HepG2 (cell line): Measurements from ENCODE around the gene BCL2L2. TPM values are rescaled to one million over a fixed set of nuclear protein-coding genes. Genes with fewer than 3 reads are reported as not detected.

Source experiments
- AGO1 ChIP-seq: fragments of 200-400 bp; formaldehyde crosslinking; IDR thresholded peaks from 2 replicates; pipeline ENCODE4 v1.6.1; 2017; ENCODE audit warnings: mild to moderate bottlenecking, low read depth, low read length, moderate library complexity; ENCODE audit not compliant: poor library complexity, severe bottlenecking
- ATM ChIP-seq: fragments of 450-650 bp; IDR thresholded peaks from 2 replicates; pipeline ENCODE4 v1.7.1; 2017; ENCODE audit warnings: mild to moderate bottlenecking, borderline replicate concordance
- CSRNP2 ChIP-seq: sonication (generic); formaldehyde crosslinking; conservative IDR thresholded peaks from 2 replicates; pipeline ENCODE4 v1.8.0; 2022; ENCODE audit warnings: low read depth, missing genetic modification reagents
- EHMT2 ChIP-seq: fragments of 200-600 bp; sonication (generic); IDR thresholded peaks from 2 replicates; pipeline ENCODE4 v1.7.0; 2017; ENCODE audit warnings: antibody characterized with exemption, low read depth, low read length, borderline replicate concordance
- FOSL2 ChIP-seq: sonication (generic); formaldehyde crosslinking; IDR thresholded peaks from 2 replicates; pipeline ENCODE4 v1.4.0; 2020; ENCODE audit warnings: missing genetic modification reagents
- FOXK1 ChIP-seq: sonication (generic); formaldehyde crosslinking; IDR thresholded peaks from 2 replicates; pipeline ENCODE4 v1.4.0; 2020; ENCODE audit warnings: low read depth, missing genetic modification reagents, borderline replicate concordance
- GATAD2A ChIP-seq: IDR thresholded peaks from 2 replicates; pipeline ENCODE4 v1.6.1; 2016
- HIVEP1 ChIP-seq: sonication (generic); formaldehyde crosslinking; IDR thresholded peaks from 2 replicates; pipeline ENCODE4 v1.4.0; 2020; ENCODE audit warnings: mild to moderate bottlenecking, missing genetic modification reagents
- HNF4A ChIP-seq: sonication (generic); formaldehyde crosslinking; IDR thresholded peaks from 2 replicates; pipeline ENCODE4 v1.4.0; 2020; ENCODE audit warnings: missing genetic modification reagents
- KDM3A ChIP-seq: IDR thresholded peaks from 2 replicates; pipeline ENCODE4 v1.6.1; 2018; ENCODE audit warnings: low read depth, missing compliant biosample characterization
- KLF13 ChIP-seq: sonication (generic); formaldehyde crosslinking; IDR thresholded peaks from 2 replicates; pipeline ENCODE4 v1.4.0; 2020; ENCODE audit warnings: mild to moderate bottlenecking, missing genetic modification reagents
- MAFG ChIP-seq: sonication (generic); formaldehyde crosslinking; IDR thresholded peaks from 2 replicates; pipeline ENCODE4 v1.5.1; 2020; ENCODE audit warnings: mild to moderate bottlenecking, missing genetic modification reagents
- NR3C1 ChIP-seq: sonication (generic); formaldehyde crosslinking; IDR thresholded peaks from 2 replicates; pipeline ENCODE4 v1.4.0; 2020; ENCODE audit warnings: missing genetic modification reagents
- PHF5A ChIP-seq: IDR thresholded peaks from one replicate; pipeline ENCODE4 v1.6.1; 2018; ENCODE audit warnings: low read depth, missing genetic modification reagents; ENCODE audit not compliant: unreplicated experiment
- SMAD1 ChIP-seq: sonication (generic); formaldehyde crosslinking; IDR thresholded peaks from 2 replicates; pipeline ENCODE4 v1.4.0; 2020; ENCODE audit warnings: missing genetic modification reagents, low read depth, mild to moderate bottlenecking, borderline replicate concordance
- SMAD3 ChIP-seq: sonication (generic); formaldehyde crosslinking; IDR thresholded peaks from 2 replicates; pipeline ENCODE4 v1.4.0; 2020; ENCODE audit warnings: missing genetic modification reagents
- SNAPC2 ChIP-seq: sonication (generic); formaldehyde crosslinking; IDR thresholded peaks from 2 replicates; pipeline ENCODE4 v1.8.1; 2022; ENCODE audit warnings: mild to moderate bottlenecking, missing genetic modification reagents
- TBL1XR1 ChIP-seq: fragments of 150-350 bp; IDR thresholded peaks from 2 replicates; pipeline ENCODE4 v1.6.1; 2014; ENCODE audit warnings: borderline replicate concordance, low read length; ENCODE audit not compliant: partially characterized antibody
- TEAD3 ChIP-seq: optimal IDR thresholded peaks from 2 replicates; pipeline ENCODE3; 2016; ENCODE audit warnings: borderline replicate concordance
- THAP11 ChIP-seq: IDR thresholded peaks from 2 replicates; pipeline ENCODE4 v1.6.1; 2016; ENCODE audit warnings: missing biosample characterization, missing genetic modification reagents
- ZBTB1 ChIP-seq: sonication (generic); formaldehyde crosslinking; IDR thresholded peaks from 2 replicates; pipeline ENCODE4 v1.4.0; 2020; ENCODE audit warnings: missing genetic modification reagents, borderline replicate concordance
- ZBTB14 ChIP-seq: sonication (generic); formaldehyde crosslinking; IDR thresholded peaks from 2 replicates; pipeline ENCODE4 v1.4.0; 2020; ENCODE audit warnings: missing genetic modification reagents
- ZBTB20 ChIP-seq: sonication (generic); formaldehyde crosslinking; IDR thresholded peaks from 2 replicates; pipeline ENCODE4 v1.8.1; 2023; ENCODE audit warnings: missing genetic modification reagents, low read depth, mild to moderate bottlenecking, borderline replicate concordance
- ZFY ChIP-seq: sonication (generic); formaldehyde crosslinking; IDR thresholded peaks from 2 replicates; pipeline ENCODE4 v1.4.0; 2020; ENCODE audit warnings: missing genetic modification reagents
- ZNF180 ChIP-seq: sonication (generic); formaldehyde crosslinking; IDR thresholded peaks from 2 replicates; pipeline ENCODE4 v1.4.0; 2020; ENCODE audit warnings: low read depth, missing genetic modification reagents, borderline replicate concordance
- ZNF30 ChIP-seq: sonication (generic); formaldehyde crosslinking; IDR thresholded peaks from 2 replicates; pipeline ENCODE4 v1.5.0; 2020; ENCODE audit warnings: mild to moderate bottlenecking, missing genetic modification reagents
- ZNF766 ChIP-seq: sonication (generic); formaldehyde crosslinking; IDR thresholded peaks from 2 replicates; pipeline ENCODE4 v1.5.0; 2020; ENCODE audit warnings: missing genetic modification reagents, borderline replicate concordance
- ZZZ3 ChIP-seq: sonication (generic); formaldehyde crosslinking; IDR thresholded peaks from 2 replicates; pipeline ENCODE4 v1.4.0; 2020; ENCODE audit warnings: missing genetic modification reagents, mild to moderate bottlenecking, borderline replicate concordance
- polyA plus RNA-seq, 8 experiments: library from polyadenylated mRNA; depleted of rRNA in 3 of 8; stranded (reverse) in 7 of 8; unstranded in 1 of 8; fragments of >200 nt; fragmentation: Illumina TruSeq in 4 of 8; extraction: Trizol in 4 of 8; gene quantifications; 2 replicates each; pipeline versions ENCODE4 v1.2.1 to v1.2.3, GENCODE V29; 2011 to 2016; ENCODE audit warnings: low read depth in 4 of 8, missing spikeins in 1 of 8, mixed read lengths in 1 of 8; ENCODE audit not compliant: insufficient read depth in 1 of 8
- total RNA-seq, 5 experiments: library from RNA; depleted of rRNA; stranded (reverse); fragments of >200 nt; fragmentation: Illumina TruSeq; extraction: Trizol; gene quantifications; 2 replicates each; pipeline ENCODE4 v1.2.3, GENCODE V29; 2016; ENCODE audit warnings: low read depth in 1 of 5
- TF ChIP-seq, protein P1 (sequence below): sonication (generic); formaldehyde crosslinking; IDR thresholded peaks from 2 replicates; pipeline ENCODE4 v1.8.0; 2022; ENCODE audit warnings: missing genetic modification reagents, low read depth, mild to moderate bottlenecking, borderline replicate concordance

The BCL2L2 gene
- total and polyA plus RNA-seq, 2 of the 13 experiments (the other 11 are each of a cell fraction or from before 2014, with no cell fraction given) = 28.1 to 49.8 TPM

DNA sequence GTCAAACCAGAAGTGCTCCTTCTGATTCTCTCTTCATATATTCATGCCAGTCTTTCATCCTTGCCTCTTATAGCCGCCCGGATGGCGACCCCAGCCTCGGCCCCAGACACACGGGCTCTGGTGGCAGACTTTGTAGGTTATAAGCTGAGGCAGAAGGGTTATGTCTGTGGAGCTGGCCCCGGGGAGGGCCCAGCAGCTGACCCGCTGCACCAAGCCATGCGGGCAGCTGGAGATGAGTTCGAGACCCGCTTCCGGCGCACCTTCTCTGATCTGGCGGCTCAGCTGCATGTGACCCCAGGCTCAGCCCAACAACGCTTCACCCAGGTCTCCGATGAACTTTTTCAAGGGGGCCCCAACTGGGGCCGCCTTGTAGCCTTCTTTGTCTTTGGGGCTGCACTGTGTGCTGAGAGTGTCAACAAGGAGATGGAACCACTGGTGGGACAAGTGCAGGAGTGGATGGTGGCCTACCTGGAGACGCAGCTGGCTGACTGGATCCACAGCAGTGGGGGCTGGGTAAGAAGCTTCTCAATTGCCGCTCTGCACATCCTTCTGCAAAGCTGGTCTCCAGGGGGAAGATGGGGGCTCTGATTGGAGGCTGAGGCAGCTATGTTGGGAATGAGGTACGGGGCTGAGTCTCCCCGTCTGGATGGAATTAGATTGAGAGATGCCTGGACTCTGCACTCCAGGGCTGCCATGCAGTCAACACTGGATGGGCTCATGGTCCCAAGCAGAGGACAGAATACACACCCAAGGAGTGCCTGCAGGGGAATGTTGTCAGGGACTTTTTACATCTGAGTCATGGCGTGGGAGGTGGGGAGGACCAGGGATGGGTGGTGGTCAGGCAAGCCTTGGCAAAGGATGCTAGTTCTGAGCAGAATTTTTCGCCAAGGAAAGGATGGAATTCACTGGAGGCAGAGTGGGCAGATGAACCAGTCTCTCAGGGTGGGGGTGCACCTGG, 1.3 kb downstream of the BCL2L2 start (continued):
- TF ChIP-seq FOSL2 (CRISPR knock-in tag) = no peak
- TF ChIP-seq MAFG = no peak
- TF ChIP-seq, protein P1, sequence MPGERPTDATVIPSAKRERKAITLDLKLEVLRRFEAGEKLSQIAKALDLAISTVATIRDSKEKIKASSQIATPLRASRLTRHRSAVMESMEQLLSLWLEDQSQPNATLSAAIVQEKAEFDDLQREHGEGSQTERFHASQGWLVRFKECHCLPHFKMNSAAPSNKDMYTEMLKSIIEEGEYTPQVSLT (CRISPR knock-in tag) = no peak
- TF ChIP-seq ZNF766 (CRISPR knock-in tag) = no peak; the same call in 1 of the 2 replicates
- no peak for TF ChIP-seq ZBTB14 (CRISPR knock-in tag)
- TF ChIP-seq ATM = no peak
- TF ChIP-seq KDM3A = peak; percentile 39; the same call in 1 of the 2 replicates
- TF ChIP-seq THAP11 = no peak
- TF ChIP-seq TBL1XR1 = no peak
- no peak for TF ChIP-seq ZNF30 (CRISPR knock-in tag)
- TF ChIP-seq KLF13 (CRISPR knock-in tag) = 0 out of 2 replicates have a peak, but pooled peaks have one; percentile 25
- TF ChIP-seq CSRNP2 (CRISPR knock-in tag) = no peak
- peak; percentile 41; the same call in 1 of the 2 replicates for TF ChIP-seq EHMT2
- TF ChIP-seq ZFY (CRISPR knock-in tag) = no peak
- no peak for TF ChIP-seq NR3C1 (CRISPR knock-in tag)
- 0 out of 2 replicates have a peak, but pooled peaks have one; percentile 5 for TF ChIP-seq ZBTB20 (CRISPR knock-in tag)
- no peak for TF ChIP-seq SNAPC2 (CRISPR knock-in tag)
- 0 out of 2 replicates have a peak, but pooled peaks have one; percentile 22 for TF ChIP-seq ZZZ3 (CRISPR knock-in tag)
- no peak for TF ChIP-seq SMAD1 (CRISPR knock-in tag)
- no peak for TF ChIP-seq ZNF180
- TF ChIP-seq GATAD2A = no peak
- peak; percentile 58 for TF ChIP-seq TEAD3 (CRISPR knock-in tag)
- TF ChIP-seq HNF4A = peak; percentile 19; the same call in 1 of the 2 replicates
- no peak for TF ChIP-seq FOXK1 (CRISPR knock-in tag)
- no peak for TF ChIP-seq SMAD3 (CRISPR knock-in tag)
- no peak for TF ChIP-seq ZBTB1
- TF ChIP-seq HIVEP1 = peak; percentile 40; the same call in 1 of the 2 replicates
- TF ChIP-seq PHF5A = no peak
- no peak for TF ChIP-seq AGO1
